WTC11 (cell line): Measurements from ENCODE around the gene NDE1.

Source experiments
- ATF1 ChIP-seq: sonication (generic); formaldehyde crosslinking; IDR thresholded peaks from 2 replicates; pipeline ENCODE4 v1.8.1; 2023; ENCODE audit warnings: mild to moderate bottlenecking, moderate library complexity, missing genetic modification reagents
- CREB1 ChIP-seq: sonication (generic); formaldehyde crosslinking; IDR thresholded peaks from 2 replicates; pipeline ENCODE4 v1.8.0; 2023; ENCODE audit warnings: mild to moderate bottlenecking, missing genetic modification reagents
- GTF2I ChIP-seq: fragments of 250-450 bp; sonication (Bioruptor Pico); conservative IDR thresholded peaks from 2 replicates; pipeline ENCODE4 v1.4.0; 2021; ENCODE audit warnings: mild to moderate bottlenecking
- IRF2 ChIP-seq: sonication (generic); formaldehyde crosslinking; IDR thresholded peaks from 2 replicates; pipeline ENCODE4 v1.8.0; 2022; ENCODE audit warnings: low read depth, missing genetic modification reagents, borderline replicate concordance
- JAZF1 ChIP-seq: fragments of 250-450 bp; sonication (Bioruptor Pico); IDR thresholded peaks from 2 replicates; pipeline ENCODE4 v1.9.0; 2021; ENCODE audit warnings: moderate library complexity, mild to moderate bottlenecking, inconsistent platforms
- NFE2L1 ChIP-seq: sonication (generic); formaldehyde crosslinking; IDR thresholded peaks from 2 replicates; pipeline ENCODE4 v1.8.1; 2023; ENCODE audit warnings: missing genetic modification reagents
- NR3C1 ChIP-seq: sonication (generic); formaldehyde crosslinking; conservative IDR thresholded peaks from 2 replicates; pipeline ENCODE4 v1.8.1; 2023; ENCODE audit warnings: low read depth, mild to moderate bottlenecking, missing genetic modification reagents
- PRDM15 ChIP-seq: sonication (generic); formaldehyde crosslinking; IDR thresholded peaks from 2 replicates; pipeline ENCODE4 v1.8.0; 2022; ENCODE audit warnings: missing genetic modification reagents
- SMAD4 ChIP-seq: sonication (generic); formaldehyde crosslinking; IDR thresholded peaks from 2 replicates; pipeline ENCODE4 v1.8.0; 2022; ENCODE audit warnings: mild to moderate bottlenecking, missing genetic modification reagents
- STAT6 ChIP-seq: sonication (generic); formaldehyde crosslinking; conservative IDR thresholded peaks from 2 replicates; pipeline ENCODE4 v1.8.1; 2023; ENCODE audit warnings: mild to moderate bottlenecking, low read depth, missing genetic modification reagents, moderate library complexity
- TF ChIP-seq, protein P1 (sequence below): fragments of 200-600 bp; IDR thresholded peaks from 2 replicates; pipeline ENCODE4 v1.8.0; 2022; ENCODE audit warnings: antibody characterized with exemption
- TF ChIP-seq, protein P2 (sequence below): sonication (generic); formaldehyde crosslinking; IDR thresholded peaks from 2 replicates; pipeline ENCODE4 v1.8.0; 2022; ENCODE audit warnings: mild to moderate bottlenecking, missing genetic modification reagents
- TF ChIP-seq, protein P3 (sequence below): sonication (generic); formaldehyde crosslinking; IDR thresholded peaks from 2 replicates; pipeline ENCODE4 v1.8.1; 2023; ENCODE audit warnings: mild to moderate bottlenecking, missing genetic modification reagents, moderate library complexity

GRCh38 chr16:15689290-15689689, 39.2 kb downstream of the NDE1 start:
- TF ChIP-seq, protein P1, sequence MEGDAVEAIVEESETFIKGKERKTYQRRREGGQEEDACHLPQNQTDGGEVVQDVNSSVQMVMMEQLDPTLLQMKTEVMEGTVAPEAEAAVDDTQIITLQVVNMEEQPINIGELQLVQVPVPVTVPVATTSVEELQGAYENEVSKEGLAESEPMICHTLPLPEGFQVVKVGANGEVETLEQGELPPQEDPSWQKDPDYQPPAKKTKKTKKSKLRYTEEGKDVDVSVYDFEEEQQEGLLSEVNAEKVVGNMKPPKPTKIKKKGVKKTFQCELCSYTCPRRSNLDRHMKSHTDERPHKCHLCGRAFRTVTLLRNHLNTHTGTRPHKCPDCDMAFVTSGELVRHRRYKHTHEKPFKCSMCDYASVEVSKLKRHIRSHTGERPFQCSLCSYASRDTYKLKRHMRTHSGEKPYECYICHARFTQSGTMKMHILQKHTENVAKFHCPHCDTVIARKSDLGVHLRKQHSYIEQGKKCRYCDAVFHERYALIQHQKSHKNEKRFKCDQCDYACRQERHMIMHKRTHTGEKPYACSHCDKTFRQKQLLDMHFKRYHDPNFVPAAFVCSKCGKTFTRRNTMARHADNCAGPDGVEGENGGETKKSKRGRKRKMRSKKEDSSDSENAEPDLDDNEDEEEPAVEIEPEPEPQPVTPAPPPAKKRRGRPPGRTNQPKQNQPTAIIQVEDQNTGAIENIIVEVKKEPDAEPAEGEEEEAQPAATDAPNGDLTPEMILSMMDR = no peak
- no peak for TF ChIP-seq NR3C1 (CRISPR knock-in tag)
- no peak for TF ChIP-seq IRF2 (CRISPR knock-in tag)
- TF ChIP-seq, protein P2, sequence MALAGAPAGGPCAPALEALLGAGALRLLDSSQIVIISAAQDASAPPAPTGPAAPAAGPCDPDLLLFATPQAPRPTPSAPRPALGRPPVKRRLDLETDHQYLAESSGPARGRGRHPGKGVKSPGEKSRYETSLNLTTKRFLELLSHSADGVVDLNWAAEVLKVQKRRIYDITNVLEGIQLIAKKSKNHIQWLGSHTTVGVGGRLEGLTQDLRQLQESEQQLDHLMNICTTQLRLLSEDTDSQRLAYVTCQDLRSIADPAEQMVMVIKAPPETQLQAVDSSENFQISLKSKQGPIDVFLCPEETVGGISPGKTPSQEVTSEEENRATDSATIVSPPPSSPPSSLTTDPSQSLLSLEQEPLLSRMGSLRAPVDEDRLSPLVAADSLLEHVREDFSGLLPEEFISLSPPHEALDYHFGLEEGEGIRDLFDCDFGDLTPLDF (CRISPR knock-in tag) = no peak
- TF ChIP-seq NFE2L1 (CRISPR knock-in tag) = no peak
- TF ChIP-seq ATF1 (CRISPR knock-in tag) = no peak
- TF ChIP-seq STAT6 = no peak
- no peak for TF ChIP-seq CREB1 (CRISPR knock-in tag)
- no peak for TF ChIP-seq SMAD4 (CRISPR knock-in tag)
- no peak for TF ChIP-seq GTF2I
- no peak for TF ChIP-seq JAZF1 (CRISPR knock-in tag)
- TF ChIP-seq, protein P3, sequence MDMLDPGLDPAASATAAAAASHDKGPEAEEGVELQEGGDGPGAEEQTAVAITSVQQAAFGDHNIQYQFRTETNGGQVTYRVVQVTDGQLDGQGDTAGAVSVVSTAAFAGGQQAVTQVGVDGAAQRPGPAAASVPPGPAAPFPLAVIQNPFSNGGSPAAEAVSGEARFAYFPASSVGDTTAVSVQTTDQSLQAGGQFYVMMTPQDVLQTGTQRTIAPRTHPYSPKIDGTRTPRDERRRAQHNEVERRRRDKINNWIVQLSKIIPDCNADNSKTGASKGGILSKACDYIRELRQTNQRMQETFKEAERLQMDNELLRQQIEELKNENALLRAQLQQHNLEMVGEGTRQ = no peak
- TF ChIP-seq PRDM15 (CRISPR knock-in tag) = no peak
